CD4-positive, alpha-beta T cell treated with Interleukin-21 for 1 hour (primary cell): ENCODE measurements around the gene RNF144A.
A peak's percentile ranks its signal among the peaks of the same experiment; 100 is the strongest.

ENCODE experiments used
- DNase-seq: peaks from one replicate; pipeline ENCODE4 v3.0.0-alpha.2; 2020

The RNF144A gene

GRCh38 chr2:7053650-7054265 lies 136.5 kb downstream of the RNF144A start:
- no peak for DNase-seq

GRCh38 chr2:7057865-7058400 lies 140.7 kb downstream of the RNF144A start:
- DNase-seq = peak; percentile 33

- DNase-seq = no peak
Observed at GRCh38 chr2:7060156-7060555, 142.9 kb downstream of the RNF144A start.

GRCh38 chr2:7060631-7061449 lies 143.6 kb downstream of the RNF144A start:
- no peak for DNase-seq

- DNase-seq = no peak
Observed at GRCh38 chr2:7061450-7061789, 144.2 kb downstream of the RNF144A start.

GRCh38 chr2:7061921-7062320 lies 144.7 kb downstream of the RNF144A start:
- no peak for DNase-seq

- no peak for DNase-seq
Observed at GRCh38 chr2:7063789-7064188, 146.6 kb downstream of the RNF144A start.

- no peak for DNase-seq
Observed at GRCh38 chr2:7068457-7068856, 151.2 kb downstream of the RNF144A start.

- DNase-seq = no peak
Observed at GRCh38 chr2:7070483-7070882, 153.3 kb downstream of the RNF144A start.

- no peak for DNase-seq
Observed at GRCh38 chr2:7071154-7071553, 153.9 kb downstream of the RNF144A start.

- DNase-seq = peak; percentile 4
Observed at GRCh38 chr2:7071916-7072556, 154.8 kb downstream of the RNF144A start.

- no peak for DNase-seq
Observed at GRCh38 chr2:7073901-7074300, 156.7 kb downstream of the RNF144A start.

GRCh38 chr2:7075834-7076233 lies 158.6 kb downstream of the RNF144A start:
- DNase-seq = no peak

GRCh38 chr2:7077660-7078267 lies 160.6 kb downstream of the RNF144A start:
- no peak for DNase-seq

- peak; percentile 24 for DNase-seq
Observed at GRCh38 chr2:7083580-7084509, 166.6 kb downstream of the RNF144A start.

- no peak for DNase-seq
Observed at GRCh38 chr2:7084601-7085000, 167.4 kb downstream of the RNF144A start.

GRCh38 chr2:7089284-7089683 lies 172.1 kb downstream of the RNF144A start:
- DNase-seq = no peak

- no peak for DNase-seq
Observed at GRCh38 chr2:7089898-7090510, 172.8 kb downstream of the RNF144A start.

GRCh38 chr2:7093376-7093775 lies 176.2 kb downstream of the RNF144A start:
- DNase-seq = no peak
